HG02623 (cell line): ENCODE results near the gene ZNF133.

ENCODE experiments used
- ATAC-seq: cut with Tn5 transposase; IDR thresholded peaks from one replicate; pipeline ENCODE4 v1.9.1; 2021; ENCODE audit warnings: moderate library complexity; ENCODE audit not compliant: unreplicated experiment

ZNF133 gene

GRCh38 chr20:18360635-18361034, 72.3 kb downstream of the ZNF133 start:
- no peak for ATAC-seq

- ATAC-seq: no peak
These were observed 73.4 kb downstream of the ZNF133 start for GRCh38 chr20:18361678-18362077.

GRCh38 chr20:18362916-18363315, 74.6 kb downstream of the ZNF133 start:
- no peak for ATAC-seq

DNA sequence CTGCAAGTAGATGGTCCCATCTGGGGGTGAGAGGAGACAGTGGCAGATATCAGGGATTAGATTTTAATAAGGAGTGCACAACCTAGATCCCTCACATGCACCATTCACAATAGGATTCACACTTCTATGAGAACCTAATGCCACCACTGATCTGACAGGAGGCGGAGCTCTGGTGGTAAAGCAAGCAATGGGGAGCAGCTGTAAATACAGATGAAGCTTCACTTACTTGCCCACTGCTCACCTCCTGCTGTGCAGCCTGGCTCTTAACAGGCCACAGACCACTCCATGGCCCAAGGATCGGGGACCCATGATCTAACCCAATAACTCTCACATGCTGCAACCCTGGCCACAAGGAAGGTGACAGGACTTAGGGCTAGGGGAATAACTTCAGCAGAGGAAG, 75.4 kb downstream of the ZNF133 start:
- ATAC-seq: no peak

DNA sequence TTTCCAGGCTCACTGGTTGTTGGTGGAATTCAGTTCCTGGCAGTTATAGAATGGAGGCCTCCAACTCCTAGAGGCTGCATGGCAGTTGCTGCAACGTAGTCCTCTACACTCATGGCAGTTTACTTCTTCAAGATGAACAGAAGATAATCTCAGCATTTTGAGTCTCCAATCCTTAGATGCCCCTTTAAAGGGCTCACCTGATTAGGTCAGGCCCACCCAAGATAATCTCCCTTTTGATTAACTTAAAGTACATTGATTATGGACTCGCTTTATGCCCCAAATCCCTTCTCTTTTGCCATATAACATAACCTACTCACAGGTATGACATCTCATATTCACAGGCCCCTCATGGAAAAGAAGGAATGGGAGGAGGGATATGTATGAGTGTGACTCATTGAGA, 76.4 kb downstream of the ZNF133 start:
- no peak for ATAC-seq
